NCI-H1092 treated with DMSO at 0.1 percent for 48 hours (cell line): ENCODE measurements around the gene PSMD5.

Experiments
- DNase-seq: peaks from one replicate; lab custom pipeline; 2025; lab: John Stamatoyannopoulos, UW

PSMD5 gene

DNA sequence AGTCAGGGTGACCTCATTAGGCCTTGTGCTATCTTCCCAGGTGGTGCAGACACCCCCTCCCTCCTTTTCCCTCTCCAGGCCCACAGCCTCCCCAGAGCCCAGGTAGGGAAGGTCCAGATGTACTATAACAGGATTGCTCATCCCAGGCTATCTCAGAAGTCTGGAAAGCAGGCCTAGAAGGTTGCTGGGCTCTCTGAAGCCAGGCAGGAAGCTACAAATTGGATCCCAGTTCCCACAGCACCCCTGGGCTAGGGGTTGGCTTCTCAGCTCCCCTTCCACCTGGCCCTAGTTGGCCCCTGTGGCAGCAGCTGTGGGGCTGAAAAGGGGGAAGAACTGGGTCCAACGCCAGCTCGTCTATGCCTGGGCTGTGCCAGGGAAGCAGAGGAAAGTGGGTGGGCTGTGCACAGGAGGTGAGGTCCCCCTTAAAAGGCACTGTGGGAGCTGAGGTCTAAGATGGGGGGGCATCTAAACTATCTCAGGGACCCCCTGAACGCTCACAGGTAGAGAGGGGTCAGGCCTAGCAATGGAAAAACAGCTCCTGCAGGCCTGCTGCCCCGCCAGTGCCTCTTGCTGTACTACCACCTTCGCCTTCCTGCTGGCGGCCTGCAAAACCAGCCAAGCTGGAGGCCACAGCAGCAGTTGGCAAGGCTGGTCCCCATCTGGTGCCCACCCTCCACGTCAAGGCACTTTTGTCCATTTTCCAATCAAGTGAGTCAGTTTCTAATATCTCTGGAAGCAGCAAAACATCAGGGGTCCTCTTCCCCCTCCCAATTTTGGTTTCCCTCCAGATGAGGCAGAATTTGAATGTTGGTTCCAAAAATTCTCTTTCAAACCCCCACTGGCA lies 13.3 kb upstream of the PSMD5 start:
- DNase-seq, result no peak

DNA sequence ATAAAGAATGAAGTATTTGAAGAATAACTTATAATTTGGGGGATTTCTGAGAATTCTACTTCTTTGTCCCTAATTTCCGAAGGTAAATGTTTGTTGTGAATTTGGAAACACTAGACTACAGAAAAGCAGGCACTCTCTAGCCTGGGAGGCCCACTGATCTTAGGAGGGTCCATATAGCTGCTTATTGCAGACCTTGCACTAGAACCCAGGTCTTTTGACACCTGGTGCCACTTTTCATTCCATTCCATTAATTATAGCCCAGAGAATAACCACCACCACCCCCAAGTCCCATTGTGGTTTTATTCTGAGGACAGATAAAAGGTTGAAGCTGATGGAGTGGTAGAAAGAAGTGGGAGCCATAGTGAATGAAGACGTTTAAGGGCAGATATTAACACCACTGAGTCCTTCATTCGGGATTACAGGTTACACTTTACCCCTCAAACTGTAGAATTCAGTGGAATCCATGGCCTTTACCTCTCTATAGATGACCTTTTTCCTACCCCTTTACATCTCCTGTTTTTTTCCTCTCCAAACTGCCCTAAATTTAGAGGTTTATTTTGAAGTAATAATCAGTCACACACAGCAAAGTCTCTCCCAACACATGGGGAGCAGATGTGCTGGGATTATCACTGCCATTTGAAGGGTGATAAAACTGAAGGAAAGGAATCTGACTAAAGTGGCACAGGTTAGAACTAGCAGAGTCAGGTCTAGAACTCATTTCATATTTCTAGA lies 12.0 kb upstream of the PSMD5 start:
- no peak for DNase-seq

DNA sequence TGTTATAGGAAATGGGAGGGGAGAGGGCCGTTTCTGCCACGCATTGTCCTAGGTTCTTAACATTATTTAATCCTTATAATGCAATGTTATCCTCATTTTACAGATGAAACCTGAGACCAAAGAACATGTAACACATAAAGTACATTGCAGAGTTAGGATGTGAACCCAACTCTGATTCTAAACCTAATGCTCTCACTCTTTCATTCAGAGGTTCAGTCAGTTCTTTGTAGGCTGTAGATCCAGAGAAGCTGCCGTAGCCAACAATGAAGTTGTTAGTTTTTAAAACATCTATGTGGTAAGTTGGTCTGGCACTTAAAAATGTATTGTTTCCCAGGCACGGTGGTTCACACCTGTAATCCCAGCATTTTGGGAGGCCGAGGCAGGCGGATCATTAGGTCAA lies 10.5 kb upstream of the PSMD5 start:
- DNase-seq, result no peak

DNA sequence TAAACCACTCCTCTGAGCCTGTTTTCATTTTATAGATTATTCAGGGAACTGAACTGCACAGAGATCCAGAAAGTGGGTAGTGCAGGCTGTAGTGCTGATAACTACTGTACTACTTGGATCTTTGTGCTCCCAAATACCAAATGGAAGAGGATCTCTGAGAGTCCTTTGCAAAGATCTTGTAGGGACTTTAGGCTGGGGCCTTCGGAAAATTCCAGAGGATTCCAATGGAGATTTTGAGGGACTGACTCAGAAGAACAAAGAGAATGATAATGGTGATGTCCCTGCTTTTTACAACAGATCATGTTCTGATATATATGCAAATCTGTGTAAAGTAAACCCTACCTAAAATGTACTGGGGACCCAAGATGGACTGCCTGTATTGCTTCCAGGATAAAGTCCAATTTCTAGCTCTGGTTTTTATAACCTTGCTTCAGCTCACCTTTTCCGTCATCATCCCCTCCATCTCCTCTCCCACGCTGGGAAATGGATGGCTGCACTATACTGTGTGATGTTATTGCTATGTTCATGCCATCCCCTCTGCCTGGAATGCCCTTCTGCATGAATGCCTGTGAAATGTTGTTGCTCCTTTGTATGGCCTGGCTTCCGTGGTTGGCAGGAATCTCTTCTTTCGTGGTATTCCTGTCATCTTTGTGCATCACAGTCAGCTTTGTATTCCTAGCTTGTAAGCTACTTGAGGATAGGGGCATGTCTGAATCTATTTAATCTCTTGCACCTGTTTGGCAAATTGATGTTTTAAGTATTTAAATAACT lies 9.7 kb upstream of the PSMD5 start:
- DNase-seq, result no peak

DNA sequence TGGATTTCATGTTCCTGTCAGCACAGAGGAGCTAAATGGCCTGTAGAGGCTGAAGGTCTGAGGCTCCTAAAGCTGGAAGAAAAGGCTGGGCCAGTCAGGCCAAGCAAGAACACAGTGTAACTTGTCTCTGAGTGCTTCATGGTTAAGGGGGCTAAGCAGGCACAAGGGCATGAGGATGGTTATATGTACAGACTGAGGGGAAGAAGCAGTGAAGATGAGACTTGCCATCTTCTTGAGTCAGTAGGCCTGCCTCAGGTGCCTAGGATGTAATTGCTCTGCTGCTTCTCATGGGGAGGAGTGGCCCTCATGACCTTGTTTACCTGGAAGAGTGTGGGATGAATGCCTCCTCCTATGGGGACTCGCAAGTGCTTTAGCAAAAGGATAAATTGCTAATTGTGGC lies 8.7 kb upstream of the PSMD5 start:
- no peak for DNase-seq

DNA sequence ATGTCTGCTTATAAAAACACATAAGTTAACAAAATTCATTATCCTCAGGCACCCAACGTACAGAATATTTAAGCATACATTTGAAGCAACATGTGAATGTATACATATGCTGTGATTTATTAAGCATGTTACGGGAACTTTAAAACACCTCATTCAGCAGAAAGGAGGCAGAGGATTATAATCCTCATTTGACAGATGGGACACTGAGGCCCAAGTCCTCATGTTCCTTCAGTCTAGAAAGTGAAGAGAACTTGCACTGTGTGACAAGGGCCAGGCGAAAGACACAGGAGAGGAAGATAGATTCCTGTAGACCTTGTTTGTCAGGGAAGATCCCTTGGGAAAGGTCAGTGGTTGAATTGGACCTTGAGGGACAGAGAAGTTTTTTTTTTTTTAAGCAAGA lies 7.6 kb upstream of the PSMD5 start:
- no peak for DNase-seq

DNA sequence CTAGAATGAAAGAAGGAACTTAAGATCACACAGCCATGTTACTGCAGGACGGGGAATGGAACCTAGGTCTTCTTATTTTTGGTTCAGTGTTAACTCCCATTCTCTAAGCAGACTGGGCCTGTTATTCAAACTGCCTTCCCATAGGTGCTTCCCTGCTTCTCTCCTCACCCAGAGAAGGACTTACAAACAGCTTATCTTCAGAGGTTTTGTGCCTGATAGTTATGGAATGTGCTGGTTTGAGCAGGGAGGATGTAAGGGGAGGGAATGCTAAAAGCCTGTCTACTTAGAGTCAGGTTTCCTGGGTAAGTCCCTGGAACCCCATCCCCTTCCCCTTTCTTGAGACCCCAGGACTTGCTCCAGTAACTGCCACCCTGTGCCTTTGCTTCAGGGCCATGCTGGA lies 4.2 kb upstream of the PSMD5 start:
- DNase-seq, result no peak

DNA sequence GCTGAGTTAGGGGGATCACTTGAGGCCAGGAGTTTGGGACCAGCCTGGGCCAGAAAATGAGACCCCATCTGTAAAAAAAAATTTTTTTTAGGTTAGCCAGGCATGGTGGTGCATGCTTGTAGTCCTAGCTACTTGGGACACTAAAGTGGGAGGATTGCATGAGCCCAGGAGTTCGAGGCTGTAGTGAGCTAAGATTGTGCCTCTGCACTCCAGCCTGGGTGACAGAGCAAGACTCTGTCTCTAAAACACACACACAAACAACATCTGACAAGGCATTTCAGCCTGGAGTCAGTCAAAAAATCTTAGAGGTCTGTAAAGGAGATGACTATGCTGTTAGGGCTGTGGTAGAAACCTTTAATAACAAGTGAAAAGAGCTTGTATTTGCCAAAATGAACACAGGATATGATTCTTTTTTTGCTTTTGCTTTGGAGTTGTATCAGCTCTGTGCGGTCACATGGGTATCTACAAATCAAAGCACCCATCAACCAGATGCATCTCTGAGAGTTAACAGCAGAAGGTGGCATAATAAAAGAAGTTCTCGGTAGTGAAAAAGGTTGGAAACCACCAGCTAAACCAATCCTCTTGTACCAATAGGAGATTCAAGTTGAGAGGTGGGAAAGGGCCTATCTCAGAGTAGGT lies 3.6 kb upstream of the PSMD5 start:
- DNase-seq, result no peak

DNA sequence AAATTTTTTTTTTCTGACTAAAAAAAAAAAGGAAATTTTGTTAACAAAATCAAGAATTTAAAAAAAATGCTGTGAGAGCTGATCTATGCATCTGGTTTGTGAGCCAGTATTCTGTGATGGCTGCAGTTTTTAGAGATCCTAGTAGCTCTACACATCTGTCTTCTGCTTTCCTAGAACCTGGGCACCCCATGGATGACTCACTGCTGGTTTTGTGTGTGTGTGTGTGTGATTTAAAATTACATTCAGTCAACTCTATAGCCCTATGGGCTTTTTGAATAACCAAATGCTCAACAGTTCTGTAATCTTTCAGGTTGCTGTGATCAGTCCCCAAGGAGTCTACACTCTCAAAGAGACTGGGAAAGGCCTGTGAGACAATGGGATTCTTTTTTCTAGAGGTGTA lies 2.5 kb upstream of the PSMD5 start:
- no peak for DNase-seq

DNA sequence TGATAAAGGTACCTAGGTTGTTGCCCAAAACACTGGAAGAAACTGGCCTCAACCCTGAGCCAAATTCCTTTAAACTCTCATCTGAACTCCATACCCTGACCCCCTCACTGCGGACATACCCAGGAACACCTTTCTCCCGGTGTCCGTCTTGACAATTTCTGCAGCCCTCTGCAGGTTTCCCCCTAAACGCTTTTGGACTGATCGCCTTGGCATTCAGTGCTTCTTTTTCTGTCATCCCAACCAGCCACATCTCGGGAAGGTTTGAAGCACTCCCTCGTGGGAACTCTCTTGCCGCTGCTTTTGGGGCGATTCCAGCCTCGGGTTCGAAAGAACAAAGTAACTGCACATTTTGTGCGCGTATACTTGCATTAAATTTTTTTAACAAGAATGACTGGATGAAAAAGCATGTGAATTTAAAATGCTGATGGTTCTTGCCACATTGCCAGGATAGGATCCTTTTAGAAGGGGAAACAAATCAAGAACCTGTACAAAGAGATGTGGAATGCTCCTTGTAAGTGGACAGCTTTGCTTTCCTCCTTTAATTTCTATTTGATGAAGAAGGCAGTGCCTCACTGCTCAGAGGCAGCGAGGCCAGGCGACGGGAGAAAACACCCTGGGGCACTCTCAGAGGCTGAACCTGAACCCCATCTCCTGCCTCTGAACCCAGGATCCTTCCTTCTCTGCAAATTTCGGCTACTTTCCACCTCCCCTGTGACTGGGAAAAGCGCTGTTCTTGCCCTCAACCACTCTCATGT lies 615 bp downstream of the PSMD5 start:
- no peak for DNase-seq

DNA sequence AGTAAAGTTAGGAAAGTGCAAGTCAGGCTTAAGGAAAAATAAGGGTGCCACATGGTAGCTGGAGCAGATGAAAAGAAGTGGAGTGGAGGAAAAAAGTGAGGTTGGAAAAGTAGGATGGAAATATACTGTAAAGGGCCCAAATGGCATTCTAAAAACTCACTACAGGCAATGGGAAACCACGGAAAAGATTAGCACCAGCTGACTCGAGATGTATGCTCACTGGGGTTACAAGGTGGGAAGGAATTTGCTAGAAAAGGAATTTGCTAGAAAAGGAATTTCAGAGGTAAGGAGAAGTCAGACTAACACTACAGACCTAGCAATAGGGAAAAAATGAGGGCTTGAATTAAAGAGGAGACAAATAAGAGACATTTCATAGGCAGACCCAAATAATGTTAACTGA lies 3.6 kb downstream of the PSMD5 start:
- DNase-seq, result no peak

DNA sequence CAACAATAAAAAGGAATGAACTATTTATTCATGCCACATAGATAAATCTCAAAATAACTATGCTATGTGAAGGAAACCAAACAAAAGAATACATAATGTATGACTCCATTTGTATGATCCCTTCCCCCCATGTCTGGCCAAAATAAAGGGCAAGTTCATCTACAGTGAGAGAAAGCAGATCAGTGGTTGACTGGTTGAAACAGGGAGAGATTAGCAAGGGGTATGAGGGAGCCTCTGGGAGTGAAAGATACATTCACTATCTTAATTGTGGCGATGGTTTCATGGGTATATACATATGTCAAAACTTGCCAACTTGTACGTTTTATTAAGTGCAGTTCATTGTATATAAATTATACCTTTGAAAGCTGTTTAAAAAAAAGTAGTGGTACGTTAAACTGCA lies 4.8 kb downstream of the PSMD5 start:
- DNase-seq, result no peak

DNA sequence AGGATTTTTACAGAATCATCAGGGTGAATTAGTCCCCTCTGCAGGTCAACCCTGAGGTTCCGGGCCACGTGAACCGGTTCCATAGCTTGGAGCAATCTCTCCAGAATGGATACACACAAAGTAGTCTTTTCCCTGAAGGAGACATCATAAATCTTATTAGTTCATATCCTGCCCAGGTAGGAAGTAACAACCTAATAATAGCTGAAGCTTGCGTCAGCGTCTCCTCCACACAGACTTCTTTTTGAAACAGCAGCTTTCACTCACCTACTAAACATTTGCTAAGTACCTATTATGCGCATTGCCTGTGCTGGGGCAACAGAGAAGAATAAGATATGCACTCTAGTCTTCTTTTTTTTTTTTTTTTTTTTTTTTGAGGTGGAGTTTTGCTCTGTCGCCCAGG lies 9.4 kb downstream of the PSMD5 start:
- DNase-seq, result no peak

DNA sequence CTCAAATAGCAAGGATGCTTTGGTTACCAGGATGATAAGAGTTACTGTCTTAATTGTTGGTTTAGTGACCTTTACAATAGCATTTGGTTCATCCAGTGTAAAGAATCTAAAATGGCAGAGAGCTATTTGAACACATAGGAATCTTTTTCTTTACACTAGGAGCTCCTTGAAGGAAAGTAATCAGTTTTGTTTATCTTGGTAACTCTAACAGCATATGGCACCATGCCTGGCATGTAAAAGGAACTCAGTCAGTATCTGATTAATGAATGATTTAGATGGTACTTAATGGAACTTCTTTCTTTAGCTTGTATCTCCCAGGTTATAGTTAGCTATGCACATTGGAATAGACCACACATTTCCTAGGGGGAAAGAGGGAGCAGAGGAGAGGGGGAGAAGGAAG lies 9.9 kb downstream of the PSMD5 start:
- DNase-seq, result no peak

DNA sequence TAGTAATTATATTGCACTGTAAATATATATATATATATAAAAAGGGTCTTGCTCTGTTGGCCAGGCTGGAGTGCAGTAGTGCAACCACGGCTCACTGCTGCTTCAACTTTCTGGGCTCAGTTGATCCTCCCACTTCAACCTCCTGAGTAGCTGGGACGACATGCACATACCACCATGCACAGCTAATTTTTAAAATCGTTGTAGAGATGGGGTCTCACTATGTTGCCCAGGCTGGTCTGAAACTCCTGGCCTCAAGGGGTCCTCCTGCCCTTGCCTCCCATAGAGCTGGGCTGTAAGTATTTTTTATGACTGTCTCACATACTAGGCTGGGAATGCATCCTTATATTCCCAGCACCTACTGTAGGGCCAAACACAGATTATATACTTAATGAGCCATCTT lies 11.9 kb downstream of the PSMD5 start:
- no peak for DNase-seq

DNA sequence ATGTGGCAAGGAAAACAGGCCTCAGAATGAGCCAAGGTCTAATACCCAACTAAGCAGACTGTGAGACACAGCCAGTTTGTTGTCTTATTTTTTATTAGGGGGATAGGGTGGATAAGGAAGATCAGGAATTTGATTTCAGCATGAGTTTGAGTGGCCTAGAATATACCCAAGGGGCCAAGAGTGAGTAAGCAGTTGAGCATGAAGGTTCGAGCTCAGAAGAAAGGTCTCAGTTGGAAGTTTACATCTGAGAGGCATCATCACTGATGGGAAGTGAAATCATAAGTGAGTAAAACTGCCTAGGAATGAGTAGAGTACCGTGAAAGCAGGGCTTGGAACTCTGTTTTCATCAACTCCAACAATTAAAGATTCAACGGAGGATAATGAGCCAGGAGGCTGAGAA lies 12.6 kb downstream of the PSMD5 start:
- DNase-seq, result no peak

DNA sequence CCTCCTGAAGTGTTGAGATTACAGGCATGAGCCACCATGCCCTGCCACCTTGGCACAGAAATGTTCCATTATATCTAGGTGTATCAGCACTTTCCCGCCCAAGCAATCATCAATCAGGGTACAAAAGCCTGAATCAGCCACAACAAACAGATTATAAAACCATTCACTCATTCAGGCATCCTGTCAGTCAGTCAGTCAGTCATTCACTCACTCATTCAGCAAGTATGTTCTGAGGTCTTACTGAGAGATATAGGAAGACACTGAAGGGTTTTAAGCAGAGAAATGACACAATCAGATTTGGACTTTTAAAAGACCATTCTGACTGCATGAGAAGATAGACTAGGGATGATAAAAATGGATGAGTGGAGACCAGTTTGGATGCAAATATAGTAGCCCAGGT lies 13.1 kb downstream of the PSMD5 start:
- no peak for DNase-seq

DNA sequence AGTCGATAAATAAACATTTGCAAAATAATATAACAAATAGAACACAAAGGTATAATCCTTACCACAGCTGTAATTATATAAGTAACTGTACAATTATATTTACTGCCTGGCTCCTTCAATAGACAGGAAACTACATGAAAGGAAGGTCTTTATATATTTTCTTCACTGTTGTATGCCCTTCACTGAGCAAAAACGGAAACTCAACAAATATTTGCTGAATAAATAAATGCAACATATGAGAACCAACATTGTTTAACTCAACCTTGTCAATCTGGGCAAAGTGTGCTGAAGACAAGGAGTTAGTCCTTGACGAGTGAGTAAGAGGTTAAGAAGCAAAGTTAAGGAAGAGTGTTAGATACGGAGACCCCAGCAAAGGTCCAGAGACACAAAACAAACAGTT lies 22.6 kb downstream of the PSMD5 start:
- no peak for DNase-seq

DNA sequence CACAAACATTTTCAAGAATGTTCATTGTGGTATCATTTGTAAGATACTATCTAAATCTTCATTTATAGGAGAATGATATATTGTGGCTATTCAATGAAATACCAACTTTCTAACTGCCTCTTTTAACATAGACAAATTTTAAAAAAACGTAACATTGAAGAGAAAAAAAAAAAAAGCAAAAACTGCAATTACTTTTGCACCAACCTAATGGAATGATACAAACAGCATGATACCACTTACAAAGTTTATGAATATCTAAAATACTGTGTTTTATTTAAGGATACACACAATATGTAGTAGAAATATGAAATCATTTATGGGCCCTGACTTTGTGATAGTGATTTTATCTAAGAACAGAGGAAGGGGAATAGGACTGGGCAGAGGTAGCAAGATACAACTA lies 24.1 kb downstream of the PSMD5 start:
- no peak for DNase-seq

DNA sequence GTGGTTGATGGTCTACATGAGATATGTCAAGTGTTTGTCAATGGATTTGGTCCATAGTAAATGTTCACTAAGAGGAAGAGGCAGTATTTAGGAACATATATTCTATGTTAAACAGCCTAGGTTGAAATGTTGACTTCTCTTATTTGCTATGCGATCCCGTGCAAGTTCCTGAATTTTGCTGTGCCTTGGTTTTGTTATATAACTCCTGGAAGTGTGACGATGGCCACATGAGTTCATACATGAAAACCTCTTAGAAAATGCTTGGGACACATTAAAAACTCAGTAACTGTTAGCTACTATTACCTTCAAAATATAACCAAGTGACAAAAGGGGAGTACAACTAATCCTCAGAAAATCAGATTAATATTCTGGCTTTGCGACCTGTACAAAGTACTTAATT lies 27.6 kb downstream of the PSMD5 start:
- no peak for DNase-seq

DNA sequence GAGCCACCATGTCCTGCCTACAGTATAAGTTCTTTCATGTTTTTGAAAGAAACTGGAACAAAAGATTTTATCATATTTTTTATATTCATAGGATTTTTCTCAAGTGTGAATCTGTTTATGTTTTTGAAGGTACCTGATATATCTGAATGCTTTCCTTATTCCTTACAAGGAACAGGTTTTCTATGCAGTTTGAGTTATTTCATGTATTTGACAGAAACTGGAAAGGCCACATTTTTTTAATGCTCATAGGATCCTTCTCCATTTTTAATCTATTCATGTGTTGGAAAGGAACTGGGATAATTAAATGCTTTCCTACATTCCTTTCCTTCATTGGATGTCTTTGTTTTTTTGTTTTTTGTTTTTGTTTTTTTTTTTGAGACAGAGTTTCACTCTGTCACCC lies 33.8 kb downstream of the PSMD5 start:
- DNase-seq, result no peak
